GM23248 (cell line): ENCODE data around the gene MRPS31. TPM values are rescaled to one million over a fixed set of nuclear protein-coding genes. Genes with fewer than 3 reads are reported as not detected.
A peak's percentile ranks its signal among the peaks of the same experiment; 100 is the strongest.

Experiments
- DNase-seq: peaks from one replicate; pipeline ENCODE4 v3.0.0-alpha.2; 2015
- H2AFZ ChIP-seq: fragments of 200-600 bp; sonication (generic); 2 replicates; pipeline ENCODE4 v1.6.1; 2016; ENCODE audit warnings: antibody characterized with exemption
- H3F3A ChIP-seq: fragments of 200-600 bp; sonication (generic); 2 replicates; pipeline ENCODE4 v1.6.1; 2016; ENCODE audit warnings: mild to moderate bottlenecking, antibody characterized with exemption, mixed run types; ENCODE audit not compliant: insufficient read depth
- H3K27ac ChIP-seq: fragments of 200-600 bp; sonication (generic); 2 replicates; pipeline ENCODE4 v1.5.1; 2016; ENCODE audit warnings: mild to moderate bottlenecking
- H3K27me3 ChIP-seq: fragments of 200-600 bp; sonication (generic); replicated peaks from 2 replicates; pipeline ENCODE4 v1.6.1; 2016; ENCODE audit warnings: mild to moderate bottlenecking; ENCODE audit not compliant: insufficient read depth
- H3K36me3 ChIP-seq: fragments of 200-600 bp; sonication (generic); 2 replicates; pipeline ENCODE4 v1.6.1; 2016; ENCODE audit warnings: low read depth, mild to moderate bottlenecking
- H3K4me1 ChIP-seq: fragments of 200-600 bp; sonication (generic); 2 replicates; pipeline ENCODE4 v1.6.1; 2016; ENCODE audit warnings: mild to moderate bottlenecking; ENCODE audit not compliant: insufficient read depth
- H3K4me2 ChIP-seq: fragments of 200-600 bp; sonication (generic); one replicate; pipeline ENCODE4 v1.6.1; 2016; ENCODE audit warnings: mild to moderate bottlenecking; ENCODE audit not compliant: unreplicated experiment
- H3K4me3 ChIP-seq: fragments of 200-600 bp; sonication (generic); 2 replicates; pipeline ENCODE4 v1.5.1; 2016; ENCODE audit warnings: mild to moderate bottlenecking
- H3K79me2 ChIP-seq: fragments of 200-600 bp; sonication (generic); 2 replicates; pipeline ENCODE4 v1.6.1; 2016; ENCODE audit warnings: mild to moderate bottlenecking; ENCODE audit not compliant: insufficient read depth
- H3K9ac ChIP-seq: fragments of 200-600 bp; sonication (generic); 2 replicates; pipeline ENCODE4 v1.6.1; 2016; ENCODE audit warnings: mild to moderate bottlenecking
- H3K9me2 ChIP-seq: fragments of 200-600 bp; sonication (generic); 2 replicates; pipeline ENCODE4 v1.6.1; 2016; ENCODE audit warnings: mixed run types, mild to moderate bottlenecking, moderate library complexity; ENCODE audit not compliant: insufficient read depth
- H3K9me3 ChIP-seq: fragments of 200-600 bp; sonication (generic); one replicate; pipeline ENCODE4 v1.6.1; 2017; ENCODE audit warnings: low read depth
- H4K20me1 ChIP-seq: fragments of 200-600 bp; sonication (generic); 2 replicates; pipeline ENCODE4 v1.6.0; 2016; ENCODE audit not compliant: insufficient read depth
- EZH2 ChIP-seq: fragments of 200-600 bp; sonication (generic); IDR thresholded peaks from 2 replicates; pipeline ENCODE4 v1.6.1; 2018; ENCODE audit warnings: antibody characterized with exemption, mild to moderate bottlenecking; ENCODE audit not compliant: insufficient read depth, poor library complexity, severe bottlenecking
- EZH2phosphoT487 ChIP-seq: fragments of 200-600 bp; sonication (generic); IDR thresholded peaks from 2 replicates; pipeline ENCODE4 v1.6.1; 2018; ENCODE audit warnings: antibody characterized with exemption, moderate library complexity, mild to moderate bottlenecking, low read depth; ENCODE audit not compliant: insufficient read depth
- WGBS, 2 experiments: methylation state at CpG; one replicate each; pipeline ENCODE4 v1.1.6; 2015 to 2017; ENCODE audit warnings: low lambda C conversion rate in 2 of 2, low coverage in 1 of 2; ENCODE audit errors: missing lambda C conversion rate in 2 of 2; 5-methylcytosine and 5-hydroxymethylcytosine counted together
- in situ Hi-C: fragments of 300-500 bp; cut with MboI; formaldehyde crosslinking; loops from 2 replicates; pipeline ENCODE4 v1.15.0; 2020
- polyA plus RNA-seq: library from polyadenylated mRNA; unstranded; fragments of >200 nt; fragmentation: Nextera tagmentation; extraction: Ambion mirVana; gene quantifications from 2 replicates; pipeline ENCODE4 v1.2.1, GENCODE V29; 2016
- total RNA-seq: library from RNA; depleted of rRNA; stranded (reverse); fragments of >200 nt; shearing (Covaris generic); gene quantifications from 2 replicates; pipeline ENCODE4 v1.2.3, GENCODE V29; 2014

The MRPS31 gene
- total and polyA plus RNA-seq, 2 experiments from 2014 or later: 9.8 to 16.6 TPM

GRCh38 chr13:40777166-40777808 lies 6.3 kb upstream of the MRPS31 start:
- peak overlapping the region; percentile 76 for H2AFZ ChIP-seq
- peak overlapping the region; percentile 90 for H3K4me2 ChIP-seq
- in situ Hi-C loops: no loop called here

GRCh38 chr13:40776681-40777165 lies 5.7 kb upstream of the MRPS31 start:
- peaks cover 11% of the 10 kb centered on the region; the same call in 1 of the 2 replicates for H3F3A ChIP-seq

More at GRCh38 chr13:40777166-40777808, 6.3 kb upstream of the MRPS31 start:
- WGBS, 2 experiments: 18 to 25% methylated on average over 7 of the region's 7 CpGs
- peaks cover 8% of the 10 kb centered on the region; the same call in 1 of the 2 replicates for H3K4me1 ChIP-seq
- H3K9ac ChIP-seq: 0 out of 2 replicates have a peak overlapping the region, but pooled peaks have one; percentile 1
- peak; percentile 72 for DNase-seq
- peak overlapping the region; percentile 69 for H3K4me3 ChIP-seq
- no peaks in the 10 kb centered on the region for H4K20me1 ChIP-seq
- H3K27ac ChIP-seq: no peak overlapping the region
- H3K9me3 ChIP-seq: no peaks in the 10 kb centered on the region
- no peak for TF ChIP-seq EZH2
- no peak for TF ChIP-seq EZH2phosphoT487
- no peaks in the 10 kb centered on the region for H3K36me3 ChIP-seq
- no peaks in the 10 kb centered on the region for H3K9me2 ChIP-seq
- H3F3A ChIP-seq: peaks cover 11% of the 10 kb centered on the region; the same call in 1 of the 2 replicates
- no peaks in the 10 kb centered on the region for H3K79me2 ChIP-seq
- H3K27me3 ChIP-seq: no peaks in the 10 kb centered on the region

GRCh38 chr13:40776232-40776631 lies 5.2 kb upstream of the MRPS31 start:
- Histone ChIP-seq H3K27ac (no peak overlapping the region), H3K4me3 (no peak overlapping the region), H3F3A (peaks cover 11% of the 10 kb centered on the region; the same call in 1 of the 2 replicates)

More at GRCh38 chr13:40776681-40777165, 5.7 kb upstream of the MRPS31 start:
- no peaks in the 10 kb centered on the region for H3K79me2 ChIP-seq
- H3K4me2 ChIP-seq: peak overlapping the region; percentile 90
- peaks cover 8% of the 10 kb centered on the region for H3K4me1 ChIP-seq
- peak; percentile 23 for DNase-seq
- no peaks in the 10 kb centered on the region for H4K20me1 ChIP-seq
- in situ Hi-C loops: no loop called here
- H3K9me3 ChIP-seq: no peaks in the 10 kb centered on the region
- no peak overlapping the region for H3K4me3 ChIP-seq
- 0 out of 2 replicates have a peak overlapping the region, but pooled peaks have one; percentile 1 for H3K9ac ChIP-seq
- no peaks in the 10 kb centered on the region for H3K9me2 ChIP-seq
- WGBS, 2 experiments: 48 to 49% methylated on average over 7 of the region's 7 CpGs
- peak overlapping the region; percentile 76 for H2AFZ ChIP-seq
- H3K27ac ChIP-seq: no peak overlapping the region
- no peaks in the 10 kb centered on the region for H3K27me3 ChIP-seq
- H3K36me3 ChIP-seq: no peaks in the 10 kb centered on the region
- TF ChIP-seq EZH2: no peak
- no peak for TF ChIP-seq EZH2phosphoT487

GRCh38 chr13:40774672-40775071 lies 3.7 kb upstream of the MRPS31 start:
- no peak for DNase-seq
- Histone ChIP-seq H3K79me2 (peaks cover 12% of the 10 kb centered on the region; the same call in 1 of the 2 replicates), H3K9me2 (no peaks in the 10 kb centered on the region), H3K36me3 (no peaks in the 10 kb centered on the region), H3K4me3 (no peak overlapping the region), H3K9ac (no peak overlapping the region), H3K4me2 (no peak overlapping the region), H3K27me3 (no peaks in the 10 kb centered on the region), H4K20me1 (no peaks in the 10 kb centered on the region), H3K9me3 (no peaks in the 10 kb centered on the region), H2AFZ (no peak overlapping the region), H3K27ac (no peak overlapping the region), H3F3A (peaks cover 16% of the 10 kb centered on the region; the same call in 1 of the 2 replicates), H3K4me1 (peaks cover 14% of the 10 kb centered on the region)
- TF ChIP-seq EZH2 (no peak), EZH2phosphoT487 (no peak)
- 56 to 59% methylated on average over 6 of the region's 6 CpGs for WGBS, 2 experiments
- in situ Hi-C loops: no loop called here

More at GRCh38 chr13:40776232-40776631, 5.2 kb upstream of the MRPS31 start:
- TF ChIP-seq EZH2 (no peak), EZH2phosphoT487 (no peak)
- Histone ChIP-seq H3K9ac (no peak overlapping the region), H3K79me2 (no peaks in the 10 kb centered on the region), H3K4me2 (no peak overlapping the region), H3K4me1 (peaks cover 8% of the 10 kb centered on the region), H3K9me2 (no peaks in the 10 kb centered on the region), H3K9me3 (no peaks in the 10 kb centered on the region), H3K27me3 (no peaks in the 10 kb centered on the region), H3K36me3 (no peaks in the 10 kb centered on the region), H4K20me1 (no peaks in the 10 kb centered on the region), H2AFZ (no peak overlapping the region)
- WGBS, 2 experiments: 74 to 81% methylated on average over 7 of the region's 7 CpGs
- no peak for DNase-seq
- in situ Hi-C loops: no loop called here
